ENCODE measurements around the gene S100A13. TPM values are rescaled to one million over a fixed set of nuclear protein-coding genes. Genes with fewer than 3 reads are reported as not detected.

S100A13 gene
- 262 and 338 TPM in 2 replicates for total RNA-seq

DNA sequence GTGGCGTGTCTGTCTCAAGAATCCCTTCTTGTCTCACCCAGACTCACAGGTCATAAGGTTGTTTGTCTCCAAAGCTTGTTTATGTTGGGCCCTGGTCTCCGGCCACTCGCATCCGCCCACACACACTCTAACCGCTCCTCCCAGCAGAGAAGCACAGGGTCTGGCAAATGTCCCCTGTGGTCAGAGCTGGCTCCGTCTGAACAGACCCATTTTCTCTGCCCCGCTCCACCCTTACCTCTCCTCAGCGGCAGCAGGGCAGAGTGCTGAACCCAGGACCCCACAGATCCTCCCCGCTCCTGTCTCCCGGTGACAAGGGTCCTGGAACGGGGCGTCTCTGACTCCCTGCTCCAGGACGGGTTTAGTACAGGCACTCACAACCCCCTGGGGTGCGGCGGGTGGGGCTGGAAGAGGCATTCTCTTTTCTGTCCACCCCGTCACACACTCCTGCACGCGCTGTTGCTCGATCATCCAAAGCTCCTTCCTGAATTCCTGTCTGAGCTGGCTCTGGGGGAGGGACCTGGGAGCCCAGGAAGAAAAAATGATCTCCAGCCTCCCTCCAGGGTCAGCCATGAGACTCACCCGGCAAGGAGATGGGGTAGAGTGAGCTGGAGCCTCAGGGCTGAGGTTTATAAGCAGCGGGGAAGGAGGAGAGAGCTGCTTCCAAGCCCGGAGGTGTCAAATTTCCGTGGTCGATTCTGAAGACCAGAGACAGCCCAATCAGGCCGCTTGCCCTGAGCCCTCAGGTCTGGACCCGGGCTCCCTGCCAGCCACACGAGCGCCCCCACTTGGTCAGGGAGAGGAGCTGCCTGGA, at the start of gene S100A13:
TSS of gene S100A13 (minus strand) at position 602 of the 811 bp plus-strand sequence. CDS start 1,033 bp downstream, outside the sequence.

GRCh38 chr1:153670859-153671627, 43.7 kb upstream of the S100A13 start, which contains the start of gene ILF2:
Gene ILF2 (minus strand): TSS chr1:153670993. CDS start chr1:153670922, 71 bp downstream.

DNA sequence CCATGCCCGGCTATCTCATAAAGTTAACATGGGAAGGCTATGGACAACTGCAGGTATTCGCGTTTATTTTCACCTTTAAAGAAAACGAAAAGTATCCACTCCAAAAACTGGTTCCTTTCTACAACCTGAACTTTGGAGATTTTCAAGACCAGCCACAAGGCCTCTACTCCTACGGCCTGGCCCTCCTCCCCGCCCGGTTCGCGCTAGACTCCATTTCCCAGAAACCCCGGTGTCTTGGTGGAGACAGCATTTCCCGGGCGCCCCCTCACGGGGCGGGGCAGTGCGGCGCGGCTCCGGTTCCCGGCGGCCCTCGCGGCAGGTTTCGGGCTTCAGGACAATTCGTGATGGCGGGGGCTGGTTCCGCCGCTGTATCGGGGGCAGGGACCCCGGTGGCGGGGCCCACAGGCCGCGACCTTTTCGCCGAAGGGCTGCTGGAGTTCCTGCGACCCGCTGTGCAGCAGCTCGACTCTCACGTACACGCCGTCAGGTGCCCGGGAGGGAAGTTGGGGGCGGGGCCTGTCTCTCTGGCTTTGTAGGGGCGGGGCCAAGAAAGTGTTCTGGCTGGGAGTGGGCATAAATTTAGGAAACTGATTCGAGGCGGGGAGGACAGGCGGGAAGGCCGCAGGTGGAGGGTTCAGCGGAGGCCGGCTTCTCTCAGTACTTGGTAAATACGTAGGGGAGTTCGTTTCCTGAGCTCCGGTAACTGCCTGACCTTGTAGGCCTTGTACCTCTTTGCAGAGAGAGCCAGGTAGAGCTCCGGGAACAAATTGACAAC, 31.3 kb upstream of the S100A13 start, which contains the start of gene SNAPIN:
TSS of gene SNAPIN (plus strand) at position 304 of the 775 bp plus-strand sequence. CDS start at position 345, 41 bp downstream.

DNA sequence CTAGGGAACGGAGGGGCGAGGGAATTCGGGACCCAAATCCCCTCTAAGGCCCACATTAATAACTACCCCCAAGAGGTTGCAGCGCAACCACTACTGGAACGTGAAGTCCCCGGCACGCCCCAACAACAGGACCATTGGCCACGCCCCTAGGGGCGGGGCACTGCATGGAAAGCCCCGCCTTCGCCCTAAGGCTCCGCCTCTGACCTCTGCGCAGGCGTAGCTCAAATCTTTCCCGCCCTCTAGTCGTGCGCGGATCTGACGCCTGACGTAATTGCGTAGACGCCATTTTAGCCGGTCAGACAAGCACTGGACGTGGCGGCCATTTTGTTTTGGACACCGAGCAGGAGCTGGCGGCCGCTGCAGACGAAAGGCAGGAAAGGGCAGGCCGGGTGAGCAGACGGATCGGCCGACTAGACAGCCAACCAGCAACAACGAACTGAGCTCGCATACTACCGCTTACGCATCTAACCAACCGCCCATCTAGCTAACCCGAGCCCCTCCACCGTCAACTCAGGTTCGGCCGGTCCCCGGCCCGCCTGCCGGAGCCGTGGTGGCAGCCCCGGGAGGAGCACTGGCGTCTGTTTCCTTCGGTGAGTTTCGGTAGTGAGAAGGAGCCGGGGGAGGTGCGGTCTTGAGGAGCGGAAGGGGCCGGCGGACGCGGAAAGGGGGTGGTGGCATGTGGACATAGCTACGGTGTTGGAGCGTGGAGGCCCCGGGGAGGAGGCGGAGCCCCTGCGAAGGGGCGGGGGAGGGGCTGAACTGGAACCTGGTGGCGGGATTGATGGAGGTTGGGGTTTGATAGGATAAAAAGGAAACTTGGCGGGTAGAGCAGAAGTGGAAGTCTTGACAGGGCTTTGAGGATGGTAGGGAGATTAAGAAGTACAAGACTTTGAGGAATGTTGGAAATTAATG, 6.7 kb upstream of the S100A13 start, which contains the start of gene CHTOP:
TSS of gene CHTOP (plus strand) at position 313 of the 912 bp plus-strand sequence. CDS start 2,523 bp downstream, outside the sequence.

DNA sequence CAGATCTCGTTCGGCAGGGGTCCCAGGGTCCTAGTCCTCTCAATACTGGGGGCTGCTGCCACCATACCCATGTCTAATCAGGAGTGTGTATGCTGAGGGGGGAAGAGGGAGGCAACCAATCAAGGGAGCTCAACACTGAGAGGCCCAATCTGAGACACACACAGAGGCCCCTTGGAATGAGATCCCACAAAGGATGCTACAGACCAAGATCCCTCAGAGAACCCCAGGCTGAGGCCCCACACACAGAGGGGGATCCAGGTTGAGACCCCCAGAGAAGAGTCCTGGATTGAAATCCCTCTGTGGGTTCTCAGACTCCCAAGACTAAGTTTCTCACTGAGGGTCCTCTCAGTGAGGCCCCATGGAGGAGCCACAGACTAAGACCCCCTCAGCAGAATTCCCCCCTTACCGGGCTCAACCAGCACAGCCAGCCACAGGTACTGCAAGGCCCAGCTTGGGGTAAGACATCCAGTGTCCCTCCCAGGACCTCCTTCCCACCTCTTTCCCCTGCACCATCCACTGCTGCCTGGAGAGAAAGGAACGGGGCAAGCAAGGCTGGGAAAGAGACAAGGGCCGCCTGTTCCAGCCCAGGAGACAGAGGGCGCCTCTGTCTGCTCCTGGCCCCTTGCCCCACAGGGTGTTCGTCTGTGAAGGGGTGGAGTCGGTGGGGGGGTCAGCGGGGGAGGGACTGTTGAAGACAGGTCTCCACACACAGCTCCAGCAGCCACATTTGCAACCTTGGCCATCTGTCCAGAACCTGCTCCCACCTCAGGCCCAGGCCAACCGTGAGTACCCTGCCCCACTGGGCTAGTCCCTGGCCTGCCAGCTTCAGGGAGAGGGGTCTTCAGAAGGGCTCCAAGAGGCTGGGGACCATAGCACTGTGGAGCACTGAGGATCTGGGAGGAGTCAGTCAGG, 666 bp upstream of the S100A13 start, which contains the start of gene S100A1:
TSS of gene S100A1 (plus strand) at position 720 of the 912 bp plus-strand sequence. CDS start 2,088 bp downstream, outside the sequence.

DNA sequence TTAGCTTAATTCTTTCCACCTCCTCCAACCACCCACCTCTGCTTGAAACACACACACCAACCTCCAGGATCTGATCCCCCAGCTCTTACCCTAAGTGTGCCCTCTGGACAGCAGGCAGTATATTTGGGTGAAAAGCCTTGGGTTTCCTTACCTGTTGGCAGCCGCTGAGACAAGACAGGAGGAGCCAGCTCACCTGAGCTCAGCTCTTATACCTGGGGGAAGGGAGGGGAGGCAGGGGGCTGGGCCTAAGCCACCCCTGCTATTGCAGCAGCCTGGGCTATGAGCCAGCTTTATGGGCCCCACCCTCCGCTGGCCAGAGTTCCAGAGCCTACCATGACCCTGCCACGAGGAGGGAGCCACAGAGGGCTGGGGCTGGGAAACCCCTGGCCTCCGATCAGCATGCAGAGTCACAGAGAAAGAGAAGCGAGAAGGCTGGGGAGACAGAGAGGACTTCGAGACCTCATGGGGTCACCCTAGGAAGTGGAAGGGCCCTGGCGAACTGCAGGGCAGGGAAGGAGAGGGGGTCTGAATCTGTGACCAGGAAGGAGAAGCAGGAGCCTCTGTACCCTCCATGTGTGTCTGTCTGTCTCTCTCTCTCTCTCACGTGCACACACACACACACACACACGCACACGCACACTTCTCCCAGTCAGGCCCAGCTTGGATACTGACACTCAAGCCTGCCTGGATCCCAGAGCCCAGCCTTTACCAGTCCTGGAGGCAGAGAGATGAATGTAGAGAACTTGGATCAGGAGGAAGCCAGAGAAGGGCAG, 11.0 kb downstream of the S100A13 start, which contains the start of gene S100A14:
TSS of gene S100A14 (minus strand) at position 182 of the 773 bp plus-strand sequence. CDS start 467 bp downstream, outside the sequence.

DNA sequence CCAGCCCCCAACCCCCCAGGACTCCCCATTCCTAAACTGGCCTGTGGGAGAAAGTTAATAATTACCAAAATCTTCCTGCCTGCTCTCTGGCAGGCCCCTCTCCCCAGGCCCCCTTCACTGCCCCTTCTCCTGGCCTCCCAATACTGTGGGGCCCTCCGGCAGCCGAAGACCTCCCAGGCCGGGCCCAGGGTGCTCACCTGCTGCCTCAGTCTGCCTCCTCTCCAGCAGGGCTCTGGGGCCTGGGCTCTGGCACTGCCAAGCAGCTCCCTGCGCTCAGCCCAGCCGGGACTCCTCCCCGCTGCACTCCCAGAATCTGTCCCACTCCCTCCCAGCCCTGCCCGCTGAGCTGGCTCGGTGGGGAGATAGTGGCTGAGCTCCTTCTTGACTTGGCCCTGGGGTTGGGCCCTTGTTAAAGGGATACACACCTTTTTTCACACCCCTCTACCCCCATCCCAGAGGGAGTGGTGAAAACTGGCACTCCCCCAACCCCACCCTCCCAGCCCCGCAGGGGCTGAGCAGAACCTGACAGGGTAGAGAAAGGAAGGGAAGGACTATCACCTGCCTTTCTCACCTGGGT, 14.5 kb downstream of the S100A13 start, which contains the start of gene S100A16:
TSS of gene S100A16 (minus strand) at position 383 of the 577 bp plus-strand sequence. CDS start 4,986 bp downstream, outside the sequence.

Other genes with a start within 250 kb of the S100A13 start
- not detected in 2 replicates for gene S100A8, start 236.4 kb downstream of the S100A13 start, total RNA-seq
- gene S100A7A, start 211.0 kb downstream of the S100A13 start, total RNA-seq, result not detected in 2 replicates
- not detected in 2 replicates for gene S100A7, start 166.9 kb downstream of the S100A13 start, total RNA-seq
- gene S100A6, start 91.5 kb downstream of the S100A13 start, total RNA-seq, result 1,090 and 1,431 TPM in 2 replicates
- 1.4 TPM in 1 of 2 replicates, not detected in the other for gene S100A5, start 86.6 kb downstream of the S100A13 start, total RNA-seq
- 45.3 and 54.9 TPM in 2 replicates for gene S100A4, start 81.7 kb downstream of the S100A13 start, total RNA-seq
- gene S100A3, start 78.2 kb downstream of the S100A13 start, total RNA-seq, result 5.8 and 15.8 TPM in 2 replicates
- 0.29 and 2.3 TPM in 2 replicates for gene S100A2, start 61.7 kb downstream of the S100A13 start, total RNA-seq
- 807 and 927 TPM in 2 replicates for gene S100A16, start 14.4 kb downstream of the S100A13 start, total RNA-seq
- gene S100A14, start 11.2 kb downstream of the S100A13 start, total RNA-seq, result not detected in 2 replicates
- not detected in 2 replicates for gene S100A1, start 929 bp upstream of the S100A13 start, total RNA-seq
- gene CHTOP, start 6.6 kb upstream of the S100A13 start, total RNA-seq, result 36.0 and 43.8 TPM in 2 replicates
- 71.8 and 89.7 TPM in 2 replicates for gene SNAPIN, start 31.2 kb upstream of the S100A13 start, total RNA-seq
- gene ILF2, start 43.5 kb upstream of the S100A13 start, total RNA-seq, result 266 and 297 TPM in 2 replicates
- 4.4 and 6.1 TPM in 2 replicates for gene NPR1, start 51.2 kb upstream of the S100A13 start, total RNA-seq
- gene INTS3, start 100.5 kb upstream of the S100A13 start, total RNA-seq, result 26.5 and 27.6 TPM in 2 replicates
- gene SLC27A3, start 147.9 kb upstream of the S100A13 start, total RNA-seq, result 5.8 and 8.7 TPM in 2 replicates

Measured in myometrial cell (primary cell).